VCaP (cell line): Measurements from ENCODE around the gene SORL1-AS1.

Experiments
- H3K27ac ChIP-seq: fragments of 450-650 bp; 2 replicates; pipeline ENCODE4 v1.5.1; 2017
- TF ChIP-seq, protein P1 (sequence below): fragments of 450-650 bp; conservative IDR thresholded peaks from 2 replicates; pipeline ENCODE4 v1.5.1; 2017; ENCODE audit warnings: mild to moderate bottlenecking, moderate library complexity

Gene SORL1-AS1

DNA sequence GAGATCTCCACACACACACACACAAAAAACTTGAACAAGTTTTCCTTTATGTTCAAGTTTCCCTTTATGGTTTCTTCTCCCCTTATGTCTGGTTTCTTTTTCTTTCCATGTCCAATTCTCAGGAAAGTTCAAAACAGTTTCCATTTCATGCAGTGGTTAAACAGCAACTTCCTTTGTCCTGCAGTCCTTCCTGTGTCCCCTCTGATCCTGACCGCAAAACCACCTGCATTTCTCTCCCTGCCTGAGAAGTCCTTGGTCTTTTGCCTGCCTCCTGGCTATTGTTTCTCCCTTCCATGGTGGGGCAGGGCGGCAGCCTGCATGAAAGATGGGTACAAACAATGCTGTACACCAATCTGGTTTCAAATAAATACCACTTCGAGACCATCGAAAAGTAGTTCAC, 58.9 kb downstream of the SORL1-AS1 start:
- TF ChIP-seq, protein P1, sequence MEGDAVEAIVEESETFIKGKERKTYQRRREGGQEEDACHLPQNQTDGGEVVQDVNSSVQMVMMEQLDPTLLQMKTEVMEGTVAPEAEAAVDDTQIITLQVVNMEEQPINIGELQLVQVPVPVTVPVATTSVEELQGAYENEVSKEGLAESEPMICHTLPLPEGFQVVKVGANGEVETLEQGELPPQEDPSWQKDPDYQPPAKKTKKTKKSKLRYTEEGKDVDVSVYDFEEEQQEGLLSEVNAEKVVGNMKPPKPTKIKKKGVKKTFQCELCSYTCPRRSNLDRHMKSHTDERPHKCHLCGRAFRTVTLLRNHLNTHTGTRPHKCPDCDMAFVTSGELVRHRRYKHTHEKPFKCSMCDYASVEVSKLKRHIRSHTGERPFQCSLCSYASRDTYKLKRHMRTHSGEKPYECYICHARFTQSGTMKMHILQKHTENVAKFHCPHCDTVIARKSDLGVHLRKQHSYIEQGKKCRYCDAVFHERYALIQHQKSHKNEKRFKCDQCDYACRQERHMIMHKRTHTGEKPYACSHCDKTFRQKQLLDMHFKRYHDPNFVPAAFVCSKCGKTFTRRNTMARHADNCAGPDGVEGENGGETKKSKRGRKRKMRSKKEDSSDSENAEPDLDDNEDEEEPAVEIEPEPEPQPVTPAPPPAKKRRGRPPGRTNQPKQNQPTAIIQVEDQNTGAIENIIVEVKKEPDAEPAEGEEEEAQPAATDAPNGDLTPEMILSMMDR = no peak
- no peak overlapping the region for H3K27ac ChIP-seq

DNA sequence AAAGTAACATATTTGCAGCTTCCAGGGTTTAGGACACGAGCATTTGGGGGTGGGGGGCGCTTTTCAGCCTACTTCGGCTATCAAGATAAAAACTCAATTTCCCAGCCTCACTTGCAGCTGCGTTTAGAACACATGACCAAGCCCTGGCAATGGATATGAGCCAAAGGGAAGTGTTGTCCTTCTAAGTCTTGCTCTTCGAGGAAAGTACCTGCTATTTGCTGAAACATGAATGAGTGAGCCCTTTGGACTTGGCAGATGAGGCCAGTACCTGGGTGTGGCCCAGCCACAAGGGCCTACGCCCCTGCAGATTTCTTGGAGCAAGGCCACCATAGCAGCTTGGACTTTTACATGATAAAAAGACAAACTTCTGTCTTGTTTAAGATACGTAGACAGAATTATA, 60.9 kb downstream of the SORL1-AS1 start:
- H3K27ac ChIP-seq = no peak overlapping the region
- TF ChIP-seq, protein P1 = no peak

DNA sequence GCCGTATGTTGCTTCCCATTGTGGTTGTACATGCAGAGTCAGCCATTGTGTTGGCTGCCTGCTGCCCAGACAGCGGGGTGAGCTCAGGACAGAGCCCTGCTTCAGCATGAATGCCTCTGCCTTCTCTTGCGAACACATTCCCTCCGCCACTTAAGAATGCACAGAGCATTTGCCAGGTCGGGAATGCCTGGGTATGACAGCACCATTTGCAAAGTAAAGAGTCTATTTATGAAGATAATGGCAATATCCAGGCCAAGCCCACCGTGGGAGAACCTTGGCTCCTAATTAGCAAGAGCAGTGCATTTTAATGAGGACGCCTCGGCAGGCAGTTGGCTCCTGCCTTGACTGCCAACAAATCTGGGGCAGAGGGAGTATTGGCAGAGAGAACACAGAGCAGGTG, 63.1 kb downstream of the SORL1-AS1 start:
- TF ChIP-seq, protein P1 = no peak
- no peak overlapping the region for H3K27ac ChIP-seq
